GM18907 (cell line): ENCODE measurements around the gene CAPRIN2.
A peak's percentile ranks its signal among the peaks of the same experiment; 100 is the strongest.

Experiments
- ATAC-seq: cut with Tn5 transposase; IDR thresholded peaks from one replicate; pipeline ENCODE4 v1.9.1; 2021; ENCODE audit warnings: mild to moderate bottlenecking, moderate library complexity; ENCODE audit not compliant: unreplicated experiment

Gene CAPRIN2

DNA sequence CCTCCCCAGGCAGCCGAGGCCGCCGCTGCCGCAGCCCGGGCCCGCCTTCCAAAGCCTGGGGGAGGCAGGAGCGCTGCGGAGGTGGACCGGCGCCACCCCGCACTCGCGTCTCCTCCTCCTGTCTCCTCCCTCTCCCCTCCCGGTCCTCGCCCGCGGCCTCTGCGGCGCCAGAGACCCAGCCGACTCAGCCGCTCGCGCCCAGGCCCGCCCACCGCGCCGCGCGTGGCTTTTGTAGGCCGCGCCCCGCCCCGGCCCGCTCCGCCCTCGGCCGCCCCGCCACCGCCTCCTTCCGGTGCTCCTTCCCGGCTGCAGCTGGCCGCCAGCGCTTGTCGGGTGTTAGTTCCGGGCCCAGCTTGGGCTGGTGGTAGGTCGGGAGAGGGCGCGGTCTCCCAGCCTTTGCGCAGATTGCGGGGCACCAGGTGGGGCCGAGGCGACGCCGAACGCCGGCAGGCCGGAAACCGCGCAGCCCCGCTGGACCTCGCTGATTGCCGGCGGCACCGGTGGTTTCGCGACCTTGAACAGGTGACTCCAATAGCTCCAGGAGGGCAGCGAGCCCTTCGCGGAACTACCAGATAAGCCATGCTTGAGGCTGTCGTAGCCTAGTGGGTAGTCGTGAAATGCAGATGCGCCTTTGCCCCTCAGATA is at the start of gene CAPRIN2:
CAPRIN2 (minus strand) TSS at position 202 of the 645 bp plus-strand sequence. CDS start 1,431 bp downstream, outside the sequence.
- peak; percentile 94 for ATAC-seq

GRCh38 chr12:30797689-30798088 is 42.9 kb upstream of the CAPRIN2 start:
- ATAC-seq, result no peak

GRCh38 chr12:30796891-30797371 is 42.2 kb upstream of the CAPRIN2 start:
- ATAC-seq, result no peak

DNA sequence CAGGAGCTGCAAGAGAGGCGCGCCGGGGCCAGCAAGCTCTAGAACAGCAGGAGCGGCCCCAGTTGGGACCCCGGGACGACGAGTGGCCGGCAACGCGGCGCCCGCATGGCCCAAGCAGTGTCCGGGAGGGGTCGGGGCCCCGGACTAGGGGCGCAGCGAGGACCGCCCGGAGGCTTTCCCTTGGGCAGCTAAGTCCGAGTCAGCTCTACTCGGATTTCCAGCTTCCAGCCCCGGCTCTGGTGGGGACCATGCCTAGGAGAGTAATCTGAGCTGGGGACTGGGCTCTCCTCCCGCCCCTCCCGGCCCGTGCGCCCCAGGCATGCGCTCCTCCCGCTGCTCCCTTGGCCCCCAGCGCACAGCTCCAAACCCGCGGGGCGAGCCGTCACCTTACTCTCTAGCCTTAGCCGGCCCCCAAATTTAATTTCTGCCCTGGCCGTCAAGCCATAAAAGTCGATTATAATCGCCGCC is 41.6 kb upstream of the CAPRIN2 start:
- peak; percentile 22 for ATAC-seq

GRCh38 chr12:30795410-30796312 is 40.9 kb upstream of the CAPRIN2 start:
- ATAC-seq, result peak; percentile 87

- ATAC-seq, result peak; percentile 11
These were observed 40.0 kb upstream of the CAPRIN2 start for GRCh38 chr12:30794591-30795409.

DNA sequence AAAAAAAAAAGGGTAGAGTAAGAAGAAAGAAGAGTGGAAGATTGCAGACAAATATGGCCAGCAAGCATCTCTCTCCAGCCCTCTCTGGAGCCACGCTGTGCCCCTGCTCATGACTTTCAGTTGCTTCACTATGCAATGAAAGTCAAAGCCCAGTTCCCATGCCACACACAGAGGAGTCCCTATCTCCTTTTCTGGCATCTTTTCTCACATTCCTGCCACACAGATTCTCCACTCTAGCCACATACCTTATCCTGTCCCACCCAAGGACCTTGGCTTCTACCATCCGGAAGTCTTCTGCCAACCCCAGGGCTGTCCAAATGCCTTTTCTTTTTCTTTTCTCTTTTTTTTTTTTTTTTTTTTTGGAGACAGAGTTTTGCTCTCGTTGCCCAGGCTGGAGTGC is 39.3 kb upstream of the CAPRIN2 start:
- ATAC-seq, result no peak

GRCh38 chr12:30792648-30793499 is 38.1 kb upstream of the CAPRIN2 start:
- ATAC-seq, result no peak

DNA sequence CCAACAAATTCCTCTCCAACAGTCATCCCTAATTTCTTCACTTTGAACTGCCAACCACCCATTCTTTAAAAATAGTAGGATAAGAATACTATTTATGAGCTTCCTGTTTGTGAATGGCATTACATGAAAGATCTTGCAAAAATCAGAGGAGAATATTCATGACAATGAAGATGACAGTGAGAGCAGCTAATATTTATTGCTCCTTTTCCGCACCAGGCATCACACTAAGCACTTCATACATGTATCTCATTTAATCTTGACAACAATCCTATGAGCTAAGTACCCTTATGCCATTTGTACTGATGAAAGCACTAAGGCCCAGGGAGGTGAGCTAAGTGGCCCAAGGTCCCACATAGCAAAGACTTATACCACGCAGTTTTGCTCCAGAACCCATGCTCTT is 37.3 kb upstream of the CAPRIN2 start:
- no peak for ATAC-seq

- no peak for ATAC-seq
These were observed 34.0 kb upstream of the CAPRIN2 start for GRCh38 chr12:30788754-30789153.

DNA sequence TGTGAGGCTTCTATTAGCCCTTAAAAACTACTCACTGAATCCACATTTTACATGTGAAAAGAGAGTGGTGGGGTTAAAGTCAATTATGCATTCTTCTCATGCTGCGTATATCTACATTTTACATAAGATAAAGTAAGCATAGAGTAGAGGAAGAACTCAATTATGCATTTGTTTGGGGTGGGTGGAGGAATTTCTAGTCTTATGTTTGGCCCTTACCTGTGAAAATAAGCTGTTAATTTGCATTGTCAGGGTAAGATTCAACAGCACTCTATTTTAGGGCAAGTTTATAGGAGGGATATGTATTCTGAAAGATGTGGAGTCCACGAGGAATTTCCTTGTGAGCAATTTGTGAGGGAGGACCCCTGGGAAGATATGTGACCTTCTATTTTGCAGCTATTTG is 30.9 kb upstream of the CAPRIN2 start:
- no peak for ATAC-seq

- ATAC-seq, result no peak
These were observed 29.8 kb upstream of the CAPRIN2 start for GRCh38 chr12:30784508-30784907.

GRCh38 chr12:30783946-30784345 is 29.2 kb upstream of the CAPRIN2 start:
- no peak for ATAC-seq

DNA sequence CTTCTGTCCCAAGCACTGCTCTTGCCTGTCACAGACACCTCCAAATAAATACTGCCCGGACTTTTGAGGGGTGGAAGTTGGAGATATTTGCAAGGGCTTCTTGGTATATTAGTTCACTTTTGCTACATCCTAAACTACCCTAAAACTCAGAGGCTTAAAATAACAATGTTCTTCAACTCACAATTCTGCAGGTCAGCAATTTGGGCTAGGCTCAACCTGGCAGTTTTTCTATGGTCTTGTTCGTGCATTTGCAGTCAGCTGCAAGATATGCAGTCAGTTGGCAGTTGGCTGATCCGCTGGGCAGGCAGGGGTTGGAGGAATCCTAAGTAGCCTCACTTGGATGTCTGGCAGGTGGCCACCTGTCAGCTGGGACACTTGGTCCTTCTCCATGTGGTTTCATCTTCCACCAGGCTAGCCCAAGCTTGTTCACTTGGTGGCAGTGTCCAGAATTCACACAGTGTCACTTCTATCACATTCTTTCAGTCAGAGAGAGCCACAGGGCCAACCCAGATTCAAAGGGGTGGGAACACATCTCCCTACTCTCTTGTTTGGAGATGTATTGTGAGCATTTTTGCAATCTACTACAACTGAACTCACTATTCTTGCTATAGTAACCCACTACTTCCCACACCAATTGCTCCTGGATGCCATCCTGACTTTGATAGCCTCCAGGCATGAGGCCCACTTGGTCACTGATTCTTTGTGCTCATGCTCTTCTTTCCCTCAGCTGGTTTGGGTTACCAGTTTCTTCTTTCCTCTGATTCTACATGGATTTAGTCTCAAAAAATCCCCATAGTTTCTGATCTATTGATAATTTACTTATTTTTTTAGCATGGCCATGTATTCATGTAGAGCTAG is 27.8 kb upstream of the CAPRIN2 start:
- no peak for ATAC-seq

DNA sequence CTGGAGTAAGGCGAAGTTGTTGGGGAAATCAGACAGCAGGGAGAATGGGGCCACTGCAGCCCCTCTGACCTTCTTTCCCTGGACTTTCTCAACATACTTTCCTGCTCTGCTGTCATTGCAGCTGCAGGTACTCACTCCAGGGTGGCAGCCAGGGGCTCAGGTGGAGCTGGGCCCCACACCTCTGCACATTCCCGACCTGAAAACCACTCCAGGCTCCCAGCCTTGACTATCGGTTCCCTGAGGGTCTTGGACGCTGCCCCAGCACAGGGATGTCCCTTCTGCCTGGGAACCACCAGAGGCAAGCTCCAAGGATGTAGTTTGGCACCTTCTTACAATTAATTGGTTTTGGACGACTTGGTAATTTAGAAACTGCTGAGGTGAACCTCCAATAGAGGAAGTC is 24.8 kb upstream of the CAPRIN2 start:
- ATAC-seq, result no peak

- ATAC-seq, result no peak
These were observed 24.4 kb upstream of the CAPRIN2 start for GRCh38 chr12:30779178-30779577.

DNA sequence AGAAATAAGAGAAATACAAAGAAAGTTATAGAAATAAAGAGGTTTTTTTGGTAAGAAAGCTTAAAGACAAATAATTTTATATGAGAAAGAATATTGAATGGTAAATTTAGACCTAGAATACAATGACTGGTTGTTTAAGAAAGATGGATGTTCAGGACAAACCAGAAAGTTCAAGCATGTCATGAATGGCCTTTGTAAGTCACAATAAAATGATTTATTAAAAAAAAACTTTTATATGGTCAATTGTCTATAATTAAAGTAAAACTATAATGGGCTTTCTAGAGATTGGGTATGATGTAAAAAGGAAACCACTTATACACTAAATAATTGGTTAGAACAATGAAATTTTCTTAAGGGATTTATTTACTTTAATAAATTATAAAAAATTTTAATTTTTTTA is 19.8 kb upstream of the CAPRIN2 start:
- no peak for ATAC-seq

- no peak for ATAC-seq
These were observed 15.1 kb upstream of the CAPRIN2 start for GRCh38 chr12:30769802-30770201.

GRCh38 chr12:30764251-30764650 is 9.5 kb upstream of the CAPRIN2 start:
- no peak for ATAC-seq
